ENCODE data around the gene SLC25A12.

DNA sequence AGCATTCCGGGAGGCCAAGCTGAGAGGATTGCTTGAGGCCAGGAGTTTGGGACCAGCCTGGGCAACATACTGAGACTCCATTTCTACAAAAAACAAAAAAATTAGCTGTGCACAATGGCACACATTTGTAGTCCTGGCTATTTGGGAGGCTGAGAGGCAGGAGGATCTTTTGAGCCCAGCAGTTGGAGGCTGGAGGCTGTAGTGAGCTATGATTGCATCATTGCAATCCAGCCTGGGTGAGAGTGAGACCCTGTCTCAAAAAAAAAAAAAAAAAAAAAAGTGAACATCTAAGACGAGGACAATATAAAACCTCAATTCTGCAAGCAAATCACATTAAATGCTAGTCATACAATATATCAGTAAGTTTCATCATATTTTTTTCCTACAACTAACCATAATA is 25.4 kb upstream of the SLC25A12 start:
- TF ChIP-seq, protein P1, sequence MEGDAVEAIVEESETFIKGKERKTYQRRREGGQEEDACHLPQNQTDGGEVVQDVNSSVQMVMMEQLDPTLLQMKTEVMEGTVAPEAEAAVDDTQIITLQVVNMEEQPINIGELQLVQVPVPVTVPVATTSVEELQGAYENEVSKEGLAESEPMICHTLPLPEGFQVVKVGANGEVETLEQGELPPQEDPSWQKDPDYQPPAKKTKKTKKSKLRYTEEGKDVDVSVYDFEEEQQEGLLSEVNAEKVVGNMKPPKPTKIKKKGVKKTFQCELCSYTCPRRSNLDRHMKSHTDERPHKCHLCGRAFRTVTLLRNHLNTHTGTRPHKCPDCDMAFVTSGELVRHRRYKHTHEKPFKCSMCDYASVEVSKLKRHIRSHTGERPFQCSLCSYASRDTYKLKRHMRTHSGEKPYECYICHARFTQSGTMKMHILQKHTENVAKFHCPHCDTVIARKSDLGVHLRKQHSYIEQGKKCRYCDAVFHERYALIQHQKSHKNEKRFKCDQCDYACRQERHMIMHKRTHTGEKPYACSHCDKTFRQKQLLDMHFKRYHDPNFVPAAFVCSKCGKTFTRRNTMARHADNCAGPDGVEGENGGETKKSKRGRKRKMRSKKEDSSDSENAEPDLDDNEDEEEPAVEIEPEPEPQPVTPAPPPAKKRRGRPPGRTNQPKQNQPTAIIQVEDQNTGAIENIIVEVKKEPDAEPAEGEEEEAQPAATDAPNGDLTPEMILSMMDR (IDR thresholded peaks at IDR 0.05; ENCODE audit: extremely low read depth in 1 of 2, insufficient read depth in 1 of 2, low read depth in 1 of 2, low read length in 2 of 2): no peak
- TF ChIP-seq POLR2A (IDR thresholded peaks at IDR 0.05; ENCODE audit: low read depth, low read length) (no peak), POLR2AphosphoS5 (IDR thresholded peaks at IDR 0.05; ENCODE audit: insufficient read depth, low read depth, low read length) (no peak), EZH2 (IDR thresholded peaks at IDR 0.05; ENCODE audit: borderline replicate concordance, low read depth, low read length, severe bottlenecking) (no peak)
- TF ChIP-seq, protein P2, sequence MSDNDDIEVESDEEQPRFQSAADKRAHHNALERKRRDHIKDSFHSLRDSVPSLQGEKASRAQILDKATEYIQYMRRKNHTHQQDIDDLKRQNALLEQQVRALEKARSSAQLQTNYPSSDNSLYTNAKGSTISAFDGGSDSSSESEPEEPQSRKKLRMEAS (IDR thresholded peaks at IDR 0.05; ENCODE audit: insufficient read depth, insufficient read length): no peak
